Karpas-422 (cell line): Measurements from ENCODE around the gene PPRC1. TPM values are rescaled to one million over a fixed set of nuclear protein-coding genes. Genes with fewer than 3 reads are reported as not detected.
A peak's percentile ranks its signal among the peaks of the same experiment; 100 is the strongest.

Source experiments
- DNase-seq: peaks from one replicate; pipeline ENCODE4 v3.0.0-alpha.2; 2015
- H2AFZ ChIP-seq: fragments of 200-600 bp; sonication (generic); 2 replicates; pipeline ENCODE4 v1.6.1; 2014; ENCODE audit warnings: antibody characterized with exemption, low read length, mixed read lengths
- H3K27ac ChIP-seq: fragments of 200-600 bp; sonication (generic); 2 replicates; pipeline ENCODE4 v1.5.1; 2014; ENCODE audit warnings: mild to moderate bottlenecking, low read length, moderate library complexity
- H3K27me3 ChIP-seq: fragments of 200-600 bp; sonication (generic); 2 replicates; pipeline ENCODE4 v1.6.1; 2014; ENCODE audit warnings: low read length, mixed read lengths
- H3K36me3 ChIP-seq: fragments of 200-600 bp; sonication (generic); 2 replicates; pipeline ENCODE4 v1.6.1; 2014; ENCODE audit warnings: low read length, mixed read lengths; ENCODE audit not compliant: insufficient read depth
- H3K4me1 ChIP-seq: fragments of 200-600 bp; sonication (generic); 2 replicates; pipeline ENCODE4 v1.6.1; 2014; ENCODE audit warnings: mild to moderate bottlenecking, low read length, mixed read lengths
- H3K4me2 ChIP-seq: fragments of 200-600 bp; sonication (generic); 2 replicates; pipeline ENCODE4 v1.6.1; 2014; ENCODE audit warnings: low read length, low read depth, mild to moderate bottlenecking; ENCODE audit not compliant: poor library complexity, severe bottlenecking
- H3K4me3 ChIP-seq: fragments of 200-600 bp; sonication (generic); 2 replicates; pipeline ENCODE4 v1.5.1; 2014; ENCODE audit warnings: mild to moderate bottlenecking, antibody characterized with exemption, low read length, mixed read lengths
- H3K79me2 ChIP-seq: fragments of 200-600 bp; sonication (generic); 2 replicates; pipeline ENCODE4 v1.6.1; 2014; ENCODE audit warnings: mild to moderate bottlenecking, low read length, mixed read lengths
- H3K9ac ChIP-seq: fragments of 200-600 bp; sonication (generic); 2 replicates; pipeline ENCODE4 v1.6.0; 2014; ENCODE audit warnings: low read length
- H3K9me2 ChIP-seq: fragments of 200-600 bp; sonication (generic), shearing (Covaris generic); replicated peaks from 2 replicates; pipeline ENCODE4 v1.6.0; 2014; ENCODE audit warnings: mild to moderate bottlenecking, low read length, moderate library complexity; ENCODE audit not compliant: insufficient read depth
- H3K9me3 ChIP-seq: fragments of 300-700, 200-600 bp; sonication (generic); 2 replicates; pipeline ENCODE4 v1.6.1; 2014; ENCODE audit warnings: low read length, mixed read lengths
- H4K20me1 ChIP-seq: fragments of 200-600 bp; sonication (generic); 2 replicates; pipeline ENCODE4 v1.6.1; 2014; ENCODE audit warnings: mild to moderate bottlenecking, antibody characterized with exemption, low read length, low read depth; ENCODE audit not compliant: insufficient read depth
- total RNA-seq: library from RNA; depleted of rRNA; stranded (reverse); fragments of >200 nt; shearing (Covaris generic); gene quantifications from 2 replicates; pipeline ENCODE4 v1.2.3, GENCODE V29; 2014; ENCODE audit warnings: low replicate concordance

The PPRC1 gene
- total RNA-seq, 1 experiment from 2014 or later = 8.6 TPM

- no peak overlapping the region for H3K9ac ChIP-seq
Observed at GRCh38 chr10:102106998-102107397, 25.8 kb upstream of the PPRC1 start.

GRCh38 chr10:102109166-102110116, 23.4 kb upstream of the PPRC1 start:
- Histone ChIP-seq H2AFZ (no peak overlapping the region), H3K27ac (no peak overlapping the region), H3K9me3 (no peaks in the 10 kb centered on the region), H4K20me1 (no peaks in the 10 kb centered on the region), H3K4me2 (no peak overlapping the region), H3K9me2 (no peaks in the 10 kb centered on the region), H3K9ac (no peak overlapping the region), H3K4me1 (peaks cover 14% of the 10 kb centered on the region), H3K36me3 (no peaks in the 10 kb centered on the region), H3K27me3 (no peaks in the 10 kb centered on the region), H3K79me2 (peaks cover 26% of the 10 kb centered on the region), H3K4me3 (no peak overlapping the region)
- DNase-seq = no peak

More at GRCh38 chr10:102106998-102107397, 25.8 kb upstream of the PPRC1 start:
- no peak overlapping the region for H2AFZ ChIP-seq
- no peak overlapping the region for H3K4me3 ChIP-seq
- H3K36me3 ChIP-seq = no peaks in the 10 kb centered on the region
- no peaks in the 10 kb centered on the region for H3K9me2 ChIP-seq
- H3K4me2 ChIP-seq = no peak overlapping the region
- H3K79me2 ChIP-seq = peaks cover 3% of the 10 kb centered on the region
- no peaks in the 10 kb centered on the region for H3K9me3 ChIP-seq
- H3K27me3 ChIP-seq = no peaks in the 10 kb centered on the region
- no peak overlapping the region for H3K27ac ChIP-seq
- no peaks in the 10 kb centered on the region for H4K20me1 ChIP-seq
- H3K4me1 ChIP-seq = no peaks in the 10 kb centered on the region
- no peak for DNase-seq

GRCh38 chr10:102111276-102111675, 21.6 kb upstream of the PPRC1 start:
- no peak overlapping the region for H3K4me2 ChIP-seq
- no peaks in the 10 kb centered on the region for H3K9me3 ChIP-seq
- no peak overlapping the region for H3K4me3 ChIP-seq
- H3K27me3 ChIP-seq = no peaks in the 10 kb centered on the region
- H3K79me2 ChIP-seq = peaks cover 39% of the 10 kb centered on the region
- H3K27ac ChIP-seq = no peak overlapping the region
- no peak overlapping the region for H2AFZ ChIP-seq
- H3K4me1 ChIP-seq = peaks cover 27% of the 10 kb centered on the region
- H4K20me1 ChIP-seq = no peaks in the 10 kb centered on the region
- no peak overlapping the region for H3K9ac ChIP-seq
- H3K36me3 ChIP-seq = no peaks in the 10 kb centered on the region
- H3K9me2 ChIP-seq = no peaks in the 10 kb centered on the region
- peak; percentile 6 for DNase-seq

GRCh38 chr10:102112210-102112817, 20.5 kb upstream of the PPRC1 start:
- peaks cover 37% of the 10 kb centered on the region for H3K4me1 ChIP-seq
- no peaks in the 10 kb centered on the region for H4K20me1 ChIP-seq
- H3K9me2 ChIP-seq = no peaks in the 10 kb centered on the region
- H3K9ac ChIP-seq = no peak overlapping the region
- peaks cover 50% of the 10 kb centered on the region for H3K79me2 ChIP-seq
- no peak overlapping the region for H2AFZ ChIP-seq
- peak; percentile 38 for DNase-seq
- H3K4me2 ChIP-seq = no peak overlapping the region
- H3K27me3 ChIP-seq = no peaks in the 10 kb centered on the region
- H3K36me3 ChIP-seq = no peaks in the 10 kb centered on the region
- no peak overlapping the region for H3K27ac ChIP-seq
- no peaks in the 10 kb centered on the region for H3K9me3 ChIP-seq
- H3K4me3 ChIP-seq = no peak overlapping the region

GRCh38 chr10:102113261-102113955, 19.4 kb upstream of the PPRC1 start:
- H3K4me1 ChIP-seq = peaks cover 48% of the 10 kb centered on the region
- H4K20me1 ChIP-seq = no peaks in the 10 kb centered on the region
- H3K27me3 ChIP-seq = no peaks in the 10 kb centered on the region
- peak overlapping the region; percentile 76 for H3K4me3 ChIP-seq
- peak overlapping the region; percentile 27; the same call in 1 of the 2 replicates for H3K27ac ChIP-seq
- H3K9ac ChIP-seq = peak overlapping the region; percentile 79
- no peaks in the 10 kb centered on the region for H3K9me2 ChIP-seq
- no peak overlapping the region for H2AFZ ChIP-seq
- DNase-seq = no peak
- H3K4me2 ChIP-seq = peak overlapping the region; percentile 76
- H3K36me3 ChIP-seq = no peaks in the 10 kb centered on the region
- H3K9me3 ChIP-seq = no peaks in the 10 kb centered on the region
- H3K79me2 ChIP-seq = peaks cover 61% of the 10 kb centered on the region

- DNase-seq = peak; percentile 40
- peak overlapping the region; percentile 76 for H3K4me3 ChIP-seq
Observed at GRCh38 chr10:102113956-102114857, 18.6 kb upstream of the PPRC1 start.

GRCh38 chr10:102114861-102115618, 17.8 kb upstream of the PPRC1 start:
- Histone ChIP-seq H3K27me3 (no peaks in the 10 kb centered on the region), H3K36me3 (no peaks in the 10 kb centered on the region), H3K9me2 (no peaks in the 10 kb centered on the region), H3K9ac (peak overlapping the region; percentile 79), H3K4me1 (peaks cover 59% of the 10 kb centered on the region), H3K27ac (peak overlapping the region; percentile 67), H4K20me1 (no peaks in the 10 kb centered on the region), H3K4me3 (peak overlapping the region; percentile 76), H3K4me2 (peak overlapping the region; percentile 76), H3K79me2 (peaks cover 75% of the 10 kb centered on the region), H3K9me3 (no peaks in the 10 kb centered on the region), H2AFZ (no peak overlapping the region)
- peak; percentile 89 for DNase-seq

More at GRCh38 chr10:102113956-102114857, 18.6 kb upstream of the PPRC1 start:
- no peaks in the 10 kb centered on the region for H3K9me3 ChIP-seq
- peak overlapping the region; percentile 27; the same call in 1 of the 2 replicates for H3K27ac ChIP-seq
- H3K27me3 ChIP-seq = no peaks in the 10 kb centered on the region
- H3K4me2 ChIP-seq = peak overlapping the region; percentile 76
- H3K4me1 ChIP-seq = peaks cover 56% of the 10 kb centered on the region
- H4K20me1 ChIP-seq = no peaks in the 10 kb centered on the region
- no peaks in the 10 kb centered on the region for H3K9me2 ChIP-seq
- peaks cover 69% of the 10 kb centered on the region for H3K79me2 ChIP-seq
- no peak overlapping the region for H2AFZ ChIP-seq
- H3K36me3 ChIP-seq = no peaks in the 10 kb centered on the region
- H3K9ac ChIP-seq = peak overlapping the region; percentile 79
